ENCODE data around the gene CEMIP.
A peak's percentile ranks its signal among the peaks of the same experiment; 100 is the strongest.

Gene CEMIP

GRCh38 chr15:80778964-80779657 lies at the start of gene CEMIP:
Gene CEMIP, plus strand, starts transcription at chr15:80779370. Its CDS starts 94,510 bp downstream, at chr15:80873880.
- DNase-seq = peak in 1 of 2 experiments; percentile 30

- DNase-seq = no peak
These were observed 48.8 kb upstream of the CEMIP start for GRCh38 chr15:80730387-80730786.

GRCh38 chr15:80730926-80731325 lies 48.2 kb upstream of the CEMIP start:
- no peak for DNase-seq

GRCh38 chr15:80732167-80732566 lies 47.0 kb upstream of the CEMIP start:
- DNase-seq = no peak

GRCh38 chr15:80732818-80733217 lies 46.4 kb upstream of the CEMIP start:
- no peak for DNase-seq

- no peak for DNase-seq
These were observed 45.7 kb upstream of the CEMIP start for GRCh38 chr15:80733460-80733859.

- no peak for DNase-seq
These were observed 43.8 kb upstream of the CEMIP start for GRCh38 chr15:80735344-80735743.

- no peak for DNase-seq
These were observed 42.6 kb upstream of the CEMIP start for GRCh38 chr15:80736560-80736959.

- no peak for DNase-seq
These were observed 39.3 kb upstream of the CEMIP start for GRCh38 chr15:80739919-80740318.

GRCh38 chr15:80742081-80742480 lies 37.1 kb upstream of the CEMIP start:
- DNase-seq = no peak

GRCh38 chr15:80743189-80743833 lies 35.9 kb upstream of the CEMIP start:
- no peak for DNase-seq

- no peak for DNase-seq
These were observed 34.8 kb upstream of the CEMIP start for GRCh38 chr15:80744415-80744814.

GRCh38 chr15:80744826-80745225 lies 34.3 kb upstream of the CEMIP start:
- no peak for DNase-seq

GRCh38 chr15:80745888-80746287 lies 33.3 kb upstream of the CEMIP start:
- DNase-seq = no peak

GRCh38 chr15:80747317-80748053 lies 31.7 kb upstream of the CEMIP start:
- no peak for DNase-seq

- DNase-seq = no peak
These were observed 29.6 kb upstream of the CEMIP start for GRCh38 chr15:80749589-80749988.

GRCh38 chr15:80750575-80750974 lies 28.6 kb upstream of the CEMIP start:
- no peak for DNase-seq

GRCh38 chr15:80752204-80752603 lies 27.0 kb upstream of the CEMIP start:
- no peak for DNase-seq

GRCh38 chr15:80753161-80753560 lies 26.0 kb upstream of the CEMIP start:
- no peak for DNase-seq

GRCh38 chr15:80754014-80754413 lies 25.2 kb upstream of the CEMIP start:
- no peak for DNase-seq

GRCh38 chr15:80755885-80756284 lies 23.3 kb upstream of the CEMIP start:
- DNase-seq = no peak

GRCh38 chr15:80758130-80758745 lies 20.9 kb upstream of the CEMIP start:
- DNase-seq = no peak

GRCh38 chr15:80760960-80761359 lies 18.2 kb upstream of the CEMIP start:
- DNase-seq = no peak

GRCh38 chr15:80761754-80762153 lies 17.4 kb upstream of the CEMIP start:
- DNase-seq = no peak

All from NCI-H187 (cell line).